CD4-positive, alpha-beta T cell treated with Interferon alpha-2 for 1 hour (primary cell): ENCODE results near the gene HOXB5.

Experiments used
- DNase-seq, 2 donors: peaks; one replicate each; pipeline ENCODE4 v3.0.0-alpha.2; 2020 to 2022

HOXB5 gene

GRCh38 chr17:48571826-48572417 is 21.7 kb downstream of the HOXB5 start:
- DNase-seq: no peak

GRCh38 chr17:48571024-48571818 is 22.4 kb downstream of the HOXB5 start:
- DNase-seq: no peak

- no peak for DNase-seq
These were observed 23.1 kb downstream of the HOXB5 start for GRCh38 chr17:48570325-48571023.

- no peak for DNase-seq
These were observed 23.8 kb downstream of the HOXB5 start for GRCh38 chr17:48569674-48570324.

- DNase-seq: no peak
These were observed 24.4 kb downstream of the HOXB5 start for GRCh38 chr17:48569240-48569582.

GRCh38 chr17:48568499-48569239 is 24.9 kb downstream of the HOXB5 start:
- no peak for DNase-seq

GRCh38 chr17:48567646-48568354 is 25.8 kb downstream of the HOXB5 start:
- no peak for DNase-seq

GRCh38 chr17:48567209-48567608 is 26.4 kb downstream of the HOXB5 start:
- no peak for DNase-seq

- no peak for DNase-seq
These were observed 26.9 kb downstream of the HOXB5 start for GRCh38 chr17:48566717-48567116.

GRCh38 chr17:48565925-48566710 is 27.5 kb downstream of the HOXB5 start:
- DNase-seq: no peak

GRCh38 chr17:48565022-48565554 is 28.5 kb downstream of the HOXB5 start:
- DNase-seq: no peak

GRCh38 chr17:48564188-48565021 is 29.2 kb downstream of the HOXB5 start:
- no peak for DNase-seq

GRCh38 chr17:48563867-48564187 is 29.8 kb downstream of the HOXB5 start:
- DNase-seq: no peak

GRCh38 chr17:48563385-48563838 is 30.2 kb downstream of the HOXB5 start:
- DNase-seq: no peak

GRCh38 chr17:48562934-48563333 is 30.6 kb downstream of the HOXB5 start:
- no peak for DNase-seq

- DNase-seq: no peak
These were observed 31.4 kb downstream of the HOXB5 start for GRCh38 chr17:48561884-48562810.

- DNase-seq: no peak
These were observed 33.5 kb downstream of the HOXB5 start for GRCh38 chr17:48559840-48560817.
